Stimulated activated CD8-positive, alpha-beta memory T cell treated with anti-CD3 and anti-CD28 coated beads, Interleukin-12 subunit alpha, Interleukin-12 subunit beta, amount 100 ng/mL, for 24 hours (primary cell): Measurements from ENCODE around the gene DCHS1.

Experiments used
- DNase-seq: peaks from one replicate; pipeline ENCODE4 v3.0.0-alpha.2; 2020; ENCODE audit errors: extremely low read depth

Gene DCHS1

GRCh38 chr11:6587360-6587953 is 68.2 kb downstream of the DCHS1 start:
- DNase-seq: no peak

GRCh38 chr11:6586434-6587359 is 68.9 kb downstream of the DCHS1 start:
- no peak for DNase-seq

DNA sequence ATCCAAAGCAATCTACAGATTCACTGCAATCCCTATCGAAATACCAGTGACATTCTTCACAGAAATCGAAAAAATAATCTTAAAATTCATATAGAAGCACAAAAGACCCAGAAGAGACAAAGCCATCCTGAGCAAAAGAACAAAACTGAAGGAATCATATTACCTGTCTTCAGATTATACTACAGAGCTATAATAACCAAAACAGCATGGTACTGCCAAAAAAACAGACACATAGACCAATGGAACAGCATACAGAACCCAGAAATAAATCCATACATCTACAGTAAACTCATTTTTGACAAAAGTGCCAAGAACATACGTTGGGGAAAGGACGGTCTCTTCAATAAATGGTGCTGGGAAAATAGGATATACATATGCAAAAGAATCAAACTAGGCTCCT is 71.1 kb downstream of the DCHS1 start:
- no peak for DNase-seq

DNA sequence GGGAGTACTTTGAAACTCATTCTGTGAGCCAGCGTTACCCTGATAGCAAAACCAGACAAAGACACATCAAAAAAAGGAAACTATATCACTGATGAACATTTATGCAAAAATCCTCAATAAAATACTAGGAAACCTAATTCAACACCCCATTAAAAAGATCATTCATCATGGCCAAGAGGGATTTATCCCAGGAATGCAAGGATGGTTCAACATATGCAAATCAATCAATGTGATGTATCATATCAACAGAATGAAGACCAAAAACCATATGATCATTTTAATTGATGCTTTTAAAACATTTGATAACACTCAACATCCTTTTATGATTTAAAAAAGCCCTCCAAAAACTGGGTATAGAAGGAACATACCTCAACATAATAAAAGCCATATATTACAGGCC is 72.0 kb downstream of the DCHS1 start:
- no peak for DNase-seq

DNA sequence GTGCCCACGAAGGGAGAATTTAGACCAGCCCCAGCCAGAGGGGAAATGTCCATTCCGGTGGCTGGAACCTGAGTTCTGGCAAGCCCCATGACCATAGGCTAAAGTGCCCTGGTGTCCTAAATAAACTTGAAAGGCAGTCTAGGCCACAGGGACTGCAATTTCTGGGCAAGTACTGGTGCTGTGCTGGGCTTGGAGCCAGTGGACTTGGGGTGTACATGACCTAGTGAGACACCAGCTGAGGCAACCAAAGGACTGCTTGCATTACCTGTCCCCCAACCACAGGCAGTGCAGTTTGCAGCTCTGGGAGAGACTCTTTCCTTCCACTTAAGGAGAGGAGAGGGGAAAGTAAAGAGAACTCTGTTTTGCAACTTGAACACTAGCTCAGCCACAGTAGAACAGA is 75.9 kb downstream of the DCHS1 start:
- DNase-seq: no peak

GRCh38 chr11:6578134-6578533 is 77.5 kb downstream of the DCHS1 start:
- no peak for DNase-seq

DNA sequence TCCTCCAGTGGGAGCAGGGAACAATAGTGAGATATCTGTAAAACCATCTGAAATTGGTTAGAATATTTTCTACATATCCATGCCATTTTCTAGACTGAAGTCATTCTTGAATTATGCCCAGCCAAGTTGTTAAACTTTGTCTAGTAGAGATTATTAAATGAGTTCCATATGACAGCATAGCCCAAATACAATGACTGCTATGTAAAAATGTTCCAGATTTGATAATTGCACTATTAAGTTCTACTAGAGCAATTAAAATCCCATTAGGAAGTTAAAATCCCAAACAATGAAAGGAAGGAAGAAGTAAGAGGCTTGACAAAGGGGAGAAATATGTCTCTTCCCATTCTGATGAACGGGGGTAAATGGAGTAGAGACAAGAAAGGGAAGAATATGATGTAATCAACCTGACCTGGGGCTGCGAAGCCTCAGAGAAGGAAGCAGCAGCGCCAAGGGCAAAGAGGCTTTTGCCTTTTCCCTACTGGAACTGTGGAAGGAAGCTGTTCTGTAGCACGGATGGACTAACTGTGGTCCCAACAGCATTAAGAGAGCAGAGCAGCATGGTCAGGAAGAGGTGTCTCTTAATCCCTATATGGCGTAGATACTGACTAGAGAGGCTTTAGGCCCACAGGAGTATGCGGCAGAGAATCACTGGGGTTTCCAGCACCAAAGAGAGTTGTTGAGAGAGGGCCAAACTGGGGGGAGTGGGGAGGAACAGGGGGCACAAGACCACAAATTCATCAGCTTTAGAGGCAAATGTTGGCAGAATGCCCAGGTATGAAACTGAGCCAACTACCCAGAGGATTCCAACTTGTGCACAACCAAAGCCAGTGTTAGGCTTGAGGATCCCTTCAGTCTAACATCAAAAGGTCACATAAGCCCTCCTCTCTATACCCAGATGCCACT is 78.9 kb downstream of the DCHS1 start:
- no peak for DNase-seq

DNA sequence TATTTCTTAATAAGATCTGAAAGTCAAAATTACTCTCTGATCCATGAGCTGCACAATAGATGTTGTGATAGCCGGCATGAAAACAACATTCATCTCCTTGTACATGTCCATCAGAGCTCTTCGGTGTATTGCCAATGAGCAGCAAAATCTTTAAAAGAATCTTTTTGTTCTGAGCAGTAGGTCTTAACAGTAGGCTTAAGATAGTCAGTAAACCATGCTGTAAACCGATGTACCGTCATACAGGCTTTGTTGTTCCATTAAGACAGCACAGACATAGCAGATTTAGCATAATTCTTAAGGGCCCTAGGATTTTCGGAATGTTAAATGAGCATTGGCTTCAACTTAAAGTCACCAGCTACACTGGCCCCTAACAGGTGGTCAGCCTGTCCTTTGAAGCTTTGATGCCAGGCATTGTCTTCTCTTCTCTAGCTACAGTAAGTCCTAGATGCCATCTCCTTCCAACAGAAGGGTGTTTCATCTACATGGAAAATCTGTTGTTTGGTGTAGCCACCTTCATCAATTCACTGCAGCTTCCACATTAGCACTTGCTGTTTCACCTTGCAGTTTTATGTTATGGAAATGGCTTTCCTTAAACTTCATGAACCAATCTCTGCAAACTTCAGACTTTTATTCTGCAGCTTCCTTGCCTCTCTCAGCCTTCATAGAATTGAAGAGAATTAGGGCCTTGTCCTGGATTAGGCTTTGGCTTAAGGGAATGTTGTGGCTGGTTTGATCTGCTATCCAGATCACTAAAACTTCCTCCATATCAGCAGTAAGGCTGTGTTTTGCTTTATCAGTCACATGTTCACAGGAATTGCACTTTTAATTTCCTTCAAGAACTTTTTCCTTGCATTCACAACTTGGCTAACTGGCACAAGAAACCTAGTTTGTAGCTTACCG is 80.5 kb downstream of the DCHS1 start:
- DNase-seq: no peak

GRCh38 chr11:6572215-6572614 is 83.4 kb downstream of the DCHS1 start:
- DNase-seq: no peak

DNA sequence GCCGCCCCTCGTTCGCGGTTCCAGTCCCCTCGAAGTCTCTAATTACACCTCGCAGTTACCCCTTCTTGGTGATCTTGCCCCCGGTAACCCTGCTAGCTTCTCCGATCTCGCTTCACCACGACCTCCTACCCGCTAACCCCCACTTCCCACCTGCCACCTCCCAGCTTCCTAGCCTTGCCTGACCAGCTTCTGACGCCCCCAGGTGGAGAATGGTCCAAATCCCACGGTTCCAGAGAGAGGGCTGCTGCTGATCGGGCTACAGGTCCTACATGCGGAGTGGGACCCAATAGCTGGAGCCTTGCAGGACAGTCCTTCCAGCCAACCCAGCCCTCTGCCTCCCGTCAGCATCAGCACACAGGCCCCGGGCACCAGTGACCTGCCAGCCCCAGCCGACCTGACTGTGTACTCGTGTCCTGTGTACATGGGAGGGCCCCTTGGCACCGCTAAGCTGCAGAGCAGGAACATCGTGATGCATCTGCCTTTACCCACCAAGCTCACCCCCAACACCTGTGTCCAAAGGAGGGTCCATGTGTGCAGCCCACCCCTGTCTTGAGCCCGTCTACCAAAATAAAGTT is 84.1 kb downstream of the DCHS1 start:
- DNase-seq: no peak
